ENCODE results near the gene IGF1R.

The IGF1R gene

DNA sequence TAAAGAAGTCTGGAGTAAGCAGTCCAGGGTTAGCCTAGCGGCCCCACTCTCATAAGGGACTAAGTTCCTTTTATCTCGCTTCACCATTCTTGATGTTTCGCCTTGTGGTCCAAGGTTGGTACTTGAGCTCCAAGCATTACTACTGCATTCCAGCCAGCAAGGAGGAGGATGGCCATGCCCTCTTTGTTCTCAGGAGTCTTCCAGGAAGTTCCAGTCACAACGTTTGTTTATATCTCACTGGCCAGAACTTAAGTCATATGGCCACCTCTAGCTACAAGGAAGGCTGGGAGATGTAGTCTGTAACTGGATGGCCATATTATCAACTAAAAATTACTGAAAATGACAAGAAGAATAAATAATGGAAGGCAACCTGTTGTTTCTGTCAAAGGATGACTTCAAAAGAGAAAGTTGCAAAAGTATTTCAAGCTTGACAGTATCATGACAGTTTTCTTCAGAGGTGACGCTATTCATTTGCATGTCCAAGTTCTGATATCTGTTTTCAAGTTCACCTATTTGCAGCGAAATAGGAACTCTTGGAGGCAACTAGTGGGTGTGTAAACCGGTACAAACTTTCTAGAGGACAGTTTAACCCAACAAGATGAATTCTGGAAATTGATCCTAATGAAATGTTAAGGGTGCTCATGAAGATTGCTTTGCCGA lies 240.6 kb downstream of the IGF1R start:
- H3K27ac ChIP-seq: no peak overlapping the region
- H3K36me3 ChIP-seq: peaks cover 16% of the 10 kb centered on the region
- peaks cover 8 to 13% of the 10 kb centered on the region in 2 experiments for H3K4me1 ChIP-seq (ENCODE audit: control insufficient read depth in 1 of 2, insufficient read depth in 1 of 2, low read depth in 1 of 2, low read length in 1 of 2)
- H3K27me3 ChIP-seq: no peaks in the 10 kb centered on the region
- TF ChIP-seq, protein P1, sequence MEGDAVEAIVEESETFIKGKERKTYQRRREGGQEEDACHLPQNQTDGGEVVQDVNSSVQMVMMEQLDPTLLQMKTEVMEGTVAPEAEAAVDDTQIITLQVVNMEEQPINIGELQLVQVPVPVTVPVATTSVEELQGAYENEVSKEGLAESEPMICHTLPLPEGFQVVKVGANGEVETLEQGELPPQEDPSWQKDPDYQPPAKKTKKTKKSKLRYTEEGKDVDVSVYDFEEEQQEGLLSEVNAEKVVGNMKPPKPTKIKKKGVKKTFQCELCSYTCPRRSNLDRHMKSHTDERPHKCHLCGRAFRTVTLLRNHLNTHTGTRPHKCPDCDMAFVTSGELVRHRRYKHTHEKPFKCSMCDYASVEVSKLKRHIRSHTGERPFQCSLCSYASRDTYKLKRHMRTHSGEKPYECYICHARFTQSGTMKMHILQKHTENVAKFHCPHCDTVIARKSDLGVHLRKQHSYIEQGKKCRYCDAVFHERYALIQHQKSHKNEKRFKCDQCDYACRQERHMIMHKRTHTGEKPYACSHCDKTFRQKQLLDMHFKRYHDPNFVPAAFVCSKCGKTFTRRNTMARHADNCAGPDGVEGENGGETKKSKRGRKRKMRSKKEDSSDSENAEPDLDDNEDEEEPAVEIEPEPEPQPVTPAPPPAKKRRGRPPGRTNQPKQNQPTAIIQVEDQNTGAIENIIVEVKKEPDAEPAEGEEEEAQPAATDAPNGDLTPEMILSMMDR (IDR thresholded peaks at IDR 0.05): no peak
- H3K4me3 ChIP-seq (ENCODE audit: low read depth in 1 of 2, low read length in 1 of 2): no peak overlapping the region
- H3K9me3 ChIP-seq: no peaks in the 10 kb centered on the region

GRCh38 chr15:98889930-98890695 lies 241.8 kb downstream of the IGF1R start:
- TF ChIP-seq, protein P1 (IDR thresholded peaks at IDR 0.05): no peak
- Histone ChIP-seq H3K27ac (no peak overlapping the region), H3K27me3 (no peaks in the 10 kb centered on the region), H3K9me3 (no peaks in the 10 kb centered on the region), H3K4me3 (ENCODE audit: low read depth in 1 of 2, low read length in 1 of 2) (no peak overlapping the region), H3K4me1 (ENCODE audit: control insufficient read depth in 1 of 2, insufficient read depth in 1 of 2, low read depth in 1 of 2, low read length in 1 of 2) (peaks cover 8 to 13% of the 10 kb centered on the region in 2 experiments), H3K36me3 (peaks cover 16% of the 10 kb centered on the region)

- Histone ChIP-seq H3K4me3 (ENCODE audit: low read depth in 1 of 2, low read length in 1 of 2) (no peak overlapping the region), H3K27me3 (no peaks in the 10 kb centered on the region), H3K4me1 (ENCODE audit: control insufficient read depth in 1 of 2, insufficient read depth in 1 of 2, low read depth in 1 of 2, low read length in 1 of 2) (peaks cover 8 to 13% of the 10 kb centered on the region in 2 experiments), H3K27ac (no peak overlapping the region), H3K9me3 (no peaks in the 10 kb centered on the region), H3K36me3 (peaks cover 16% of the 10 kb centered on the region)
- TF ChIP-seq, protein P1 (IDR thresholded peaks at IDR 0.05): no peak
Measured at GRCh38 chr15:98891301-98891700, 243.0 kb downstream of the IGF1R start.

GRCh38 chr15:98893401-98893800 lies 245.1 kb downstream of the IGF1R start:
- H3K27ac ChIP-seq: no peak overlapping the region
- peaks cover 6 to 12% of the 10 kb centered on the region in 2 experiments for H3K4me1 ChIP-seq (ENCODE audit: control insufficient read depth in 1 of 2, insufficient read depth in 1 of 2, low read depth in 1 of 2, low read length in 1 of 2)

GRCh38 chr15:98894312-98894711 lies 246.0 kb downstream of the IGF1R start:
- Histone ChIP-seq H3K27me3 (no peaks in the 10 kb centered on the region), H3K27ac (no peak overlapping the region), H3K9me3 (no peaks in the 10 kb centered on the region), H3K4me3 (ENCODE audit: low read depth in 1 of 2, low read length in 1 of 2) (no peak overlapping the region), H3K36me3 (peaks cover 30% of the 10 kb centered on the region), H3K4me1 (ENCODE audit: control insufficient read depth in 1 of 2, insufficient read depth in 1 of 2, low read depth in 1 of 2, low read length in 1 of 2) (peaks cover 15 to 22% of the 10 kb centered on the region in 2 experiments)
- TF ChIP-seq, protein P1 (IDR thresholded peaks at IDR 0.05): no peak

More at GRCh38 chr15:98893401-98893800, 245.1 kb downstream of the IGF1R start:
- Histone ChIP-seq H3K4me3 (ENCODE audit: low read depth in 1 of 2, low read length in 1 of 2) (no peak overlapping the region), H3K9me3 (no peaks in the 10 kb centered on the region), H3K27me3 (no peaks in the 10 kb centered on the region), H3K36me3 (peaks cover 30% of the 10 kb centered on the region)
- TF ChIP-seq, protein P1 (IDR thresholded peaks at IDR 0.05): no peak

Data from neutrophil (primary cell).